Measurements from ENCODE around the gene FBXO5. TPM values are rescaled to one million over a fixed set of nuclear protein-coding genes. Genes with fewer than 3 reads are reported as not detected.
A peak's percentile ranks its signal among the peaks of the same experiment; 100 is the strongest.

The FBXO5 gene
- total RNA-seq, 1 experiment from 2014 or later, result 47.4 TPM

GRCh38 chr6:152950240-152950639 is 32.6 kb downstream of the FBXO5 start (continued):
- TF ChIP-seq NFYB (CRISPR knock-in tag; conservative IDR thresholded peaks at IDR 0.05; ENCODE audit: low read depth), result no peak
- TF ChIP-seq SP1 (CRISPR knock-in tag; conservative IDR thresholded peaks at IDR 0.05), result no peak
- TF ChIP-seq IRF2 (CRISPR knock-in tag; IDR thresholded peaks at IDR 0.05; ENCODE audit: borderline replicate concordance, low read depth), result no peak
- TF ChIP-seq NR3C1 (CRISPR knock-in tag; conservative IDR thresholded peaks at IDR 0.05; ENCODE audit: low read depth), result no peak
- no peak for TF ChIP-seq PRDM15 (CRISPR knock-in tag; IDR thresholded peaks at IDR 0.05)
- no peak for TF ChIP-seq FOXP1 (CRISPR knock-in tag; IDR thresholded peaks at IDR 0.05; ENCODE audit: borderline replicate concordance)
- no peak for TF ChIP-seq ZBTB21 (CRISPR knock-in tag; IDR thresholded peaks at IDR 0.05; ENCODE audit: borderline replicate concordance)
- no peak for TF ChIP-seq ZNF121 (CRISPR knock-in tag; IDR thresholded peaks at IDR 0.05)

GRCh38 chr6:152948150-152948768 is 34.6 kb downstream of the FBXO5 start:
- POLR2A ChIA-PET, result no interaction called here
- Mint-ChIP-seq H3K27ac (no peak overlapping the region; the same call in 1 of the 2 replicates), H3K27me3 (ENCODE audit: low read depth) (no peaks in the 10 kb centered on the region), H3K4me1 (peaks cover 35% of the 10 kb centered on the region), H3K9me3 (no peaks in the 10 kb centered on the region), H3K4me3 (no peak overlapping the region), H3K36me3 (no peaks in the 10 kb centered on the region)
- CTCF ChIA-PET, result interaction anchor here (0.6 to 2.3 kb wide), 41 partner anchors 8 to 610 kb away, joined by 3 to 29 read pairs (median 3); partner anchors contain the start of genes RGS17 and VIP
- DNase-seq (ENCODE audit: low spot score) (no peak), ATAC-seq (peak; percentile 70)
- TF ChIP-seq CTCF (IDR thresholded peaks at IDR 0.05) (peak; percentile 48), ZBTB21 (CRISPR knock-in tag; IDR thresholded peaks at IDR 0.05; ENCODE audit: borderline replicate concordance) (no peak)

- ATAC-seq (no peak), DNase-seq (ENCODE audit: low spot score) (no peak)
- Mint-ChIP-seq H3K4me1 (peaks cover 23% of the 10 kb centered on the region), H3K4me3 (no peak overlapping the region), H3K27ac (0 out of 2 replicates have a peak overlapping the region, but pooled peaks have one; percentile 27), H3K27me3 (ENCODE audit: low read depth) (no peaks in the 10 kb centered on the region), H3K36me3 (no peaks in the 10 kb centered on the region), H3K9me3 (no peaks in the 10 kb centered on the region)
- ChIA-PET POLR2A (no interaction called here), CTCF (interaction anchor here (0.5 to 2.3 kb wide), 6 partner anchors 12 to 199 kb away, joined by 5 to 29 read pairs (median 11); no protein-coding TSS in a partner anchor)
- no peak for TF ChIP-seq NFATC4 (CRISPR knock-in tag; IDR thresholded peaks at IDR 0.05)
- TF ChIP-seq ZNF219 (CRISPR knock-in tag; IDR thresholded peaks at IDR 0.05; ENCODE audit: borderline replicate concordance), result no peak
- TF ChIP-seq ZNF671 (CRISPR knock-in tag; IDR thresholded peaks at IDR 0.05), result no peak
- TF ChIP-seq CTCF (IDR thresholded peaks at IDR 0.05), result no peak
Observed at GRCh38 chr6:152946995-152947394, 35.8 kb downstream of the FBXO5 start.

GRCh38 chr6:152946484-152946883 is 36.4 kb downstream of the FBXO5 start:
- H3K36me3 Mint-ChIP-seq, result no peaks in the 10 kb centered on the region
- POLR2A ChIA-PET, result no interaction called here
- CTCF ChIA-PET, result interaction anchor here (2.1 to 2.3 kb wide), 3 partner anchors 81 to 195 kb away, joined by 9 to 14 read pairs (median 13); no protein-coding TSS in a partner anchor
- no peak for TF ChIP-seq PREB (CRISPR knock-in tag; IDR thresholded peaks at IDR 0.05; ENCODE audit: borderline replicate concordance)
- TF ChIP-seq SMAD3 (CRISPR knock-in tag; IDR thresholded peaks at IDR 0.05; ENCODE audit: borderline replicate concordance), result no peak
- no peak for TF ChIP-seq NR1H2 (CRISPR knock-in tag; IDR thresholded peaks at IDR 0.05)
- no peak for TF ChIP-seq KAT7 (CRISPR knock-in tag; IDR thresholded peaks at IDR 0.05; ENCODE audit: borderline replicate concordance)
- TF ChIP-seq ZNF219 (CRISPR knock-in tag; IDR thresholded peaks at IDR 0.05; ENCODE audit: borderline replicate concordance), result no peak
- no peak for TF ChIP-seq CREM (CRISPR knock-in tag; IDR thresholded peaks at IDR 0.05)
- no peak for TF ChIP-seq NFATC4 (CRISPR knock-in tag; IDR thresholded peaks at IDR 0.05)
- no peak for TF ChIP-seq GTF2I (CRISPR knock-in tag; conservative IDR thresholded peaks at IDR 0.05)
- no peak for TF ChIP-seq TP53 (CRISPR knock-in tag; IDR thresholded peaks at IDR 0.05)
- no peak for TF ChIP-seq USF2 (CRISPR knock-in tag; IDR thresholded peaks at IDR 0.05)
- no peak for TF ChIP-seq PRRX2 (CRISPR knock-in tag; IDR thresholded peaks at IDR 0.05)

More at GRCh38 chr6:152946484-152946883, 36.4 kb downstream of the FBXO5 start:
- DNase-seq (ENCODE audit: low spot score) (no peak), ATAC-seq (no peak)
- Mint-ChIP-seq H3K9me3 (no peaks in the 10 kb centered on the region), H3K27ac (no peak overlapping the region), H3K4me3 (no peak overlapping the region), H3K27me3 (ENCODE audit: low read depth) (no peaks in the 10 kb centered on the region), H3K4me1 (peaks cover 19% of the 10 kb centered on the region)

Data from WTC11 (cell line).